CD4-positive, alpha-beta T cell (primary cell): Measurements from ENCODE around the gene NDE1. TPM values are rescaled to one million over a fixed set of nuclear protein-coding genes. Genes with fewer than 3 reads are reported as not detected.

ENCODE experiments used
- ATAC-seq: fragments of 200-7000 bp; cut with Tn5 transposase; one replicate; pipeline ENCODE4 v1.10.0; 2022; ENCODE audit warnings: mild to moderate bottlenecking; ENCODE audit not compliant: poor library complexity
- CTCF ChIA-PET: fragments of 350-600 bp; sonication (Branson Sonifier 250); formaldehyde crosslinking; loops from one replicate; lab custom pipeline; 2021; ENCODE audit warnings: antibody characterized with exemption, inconsistent platforms; lab: Charles Lee
- POLR2A ChIA-PET: fragments of 350-600 bp; sonication (Branson Sonifier 250); formaldehyde crosslinking; loops from one replicate; lab custom pipeline; 2021; ENCODE audit warnings: antibody characterized with exemption, inconsistent platforms; lab: Charles Lee
- DNase-seq, 14 experiments: peaks; one replicate each; pipeline ENCODE4 v3.0.0-alpha.2; 2013 to 2020; ENCODE audit warnings: mixed read lengths in 2 of 14
- H3K27ac ChIP-seq, 2 donors: one replicate each; pipeline versions ENCODE4 v1.5.1 to v1.7.0; 2013; ENCODE audit warnings: low read length in 2 of 2, low read depth in 1 of 2, mild to moderate bottlenecking in 1 of 2
- H3K27me3 ChIP-seq, 2 experiments: 1 replicate in 1 of 2; 2 replicates in 1 of 2; pipeline versions ENCODE4 v1.6.1 to v1.7.0; 2013; ENCODE audit warnings: low read length in 2 of 2, control low read depth in 1 of 2, mild to moderate bottlenecking in 1 of 2, moderate library complexity in 1 of 2; ENCODE audit not compliant: insufficient read depth in 2 of 2, control insufficient read depth in 1 of 2
- H3K36me3 ChIP-seq: one replicate; pipeline ENCODE4 v1.6.1; 2013; ENCODE audit warnings: low read length, control low read depth; ENCODE audit not compliant: insufficient read depth
- H3K4me1 ChIP-seq: one replicate; pipeline ENCODE4 v1.6.1; 2013; ENCODE audit warnings: low read length, control low read depth; ENCODE audit not compliant: insufficient read depth
- H3K4me3 ChIP-seq: one replicate; pipeline ENCODE4 v1.5.1; 2013; ENCODE audit warnings: mild to moderate bottlenecking, low read length, moderate library complexity
- H3K9me3 ChIP-seq, 2 experiments: 1 replicate in 1 of 2; 2 replicates in 1 of 2; pipeline versions ENCODE4 v1.6.1 to v1.7.0; 2013; ENCODE audit warnings: low read length in 2 of 2, mild to moderate bottlenecking in 2 of 2, control low read depth in 1 of 2, moderate library complexity in 1 of 2; ENCODE audit not compliant: control insufficient read depth in 1 of 2, insufficient read depth in 1 of 2
- H3K27ac Mint-ChIP-seq: one replicate; pipeline ENCODE4 v1.8.0; 2020; ENCODE audit warnings: mixed read lengths
- H3K27me3 Mint-ChIP-seq: one replicate; pipeline ENCODE4 v1.8.0; 2021; ENCODE audit warnings: mixed read lengths
- H3K36me3 Mint-ChIP-seq: one replicate; pipeline ENCODE4 v1.8.0; 2021; ENCODE audit warnings: low read depth, mixed read lengths
- H3K4me1 Mint-ChIP-seq: one replicate; pipeline ENCODE4 v1.8.0; 2021; ENCODE audit warnings: low read depth, mixed read lengths
- H3K4me3 Mint-ChIP-seq: one replicate; pipeline ENCODE4 v1.8.0; 2020; ENCODE audit warnings: mild to moderate bottlenecking, mixed read lengths
- H3K9me3 Mint-ChIP-seq: one replicate; pipeline ENCODE4 v1.8.0; 2020; ENCODE audit warnings: mixed read lengths
- CTCF ChIP-seq: fragments of 200-600 bp; IDR thresholded peaks from one replicate; pipeline ENCODE4 v1.8.0; 2022; ENCODE audit warnings: antibody characterized with exemption, mild to moderate bottlenecking
- intact Hi-C, 2 experiments: fragments of 100-400 bp; cut with DNase I in 1 of 2; cut with micrococcal nuclease in 1 of 2; formaldehyde crosslinking; loops; one replicate each; pipeline versions ENCODE4 v1.15.1 to v1.9.0; 2023 to 2025; cut with DNase I, micrococcal nuclease
- total RNA-seq, 174 experiments: library from RNA in 2 of 174; stranded (reverse) in 2 of 174; gene quantifications; one replicate each; pipeline ENCODE4 v1.2.3 and lab custom pipeline; 2021 to 2026

NDE1 gene
- total RNA-seq, 2 experiments from 2014 or later: 96.6 to 106 TPM

- no peaks in the 10 kb centered on the region for H3K9me3 ChIP-seq
- ATAC-seq: no peak
- H3K27ac Mint-ChIP-seq: no peak overlapping the region
Measured at GRCh38 chr16:15705064-15705565, 55.1 kb downstream of the NDE1 start.

GRCh38 chr16:15707332-15707731, 57.3 kb downstream of the NDE1 start:
- Histone ChIP-seq H3K9me3 (no peaks in the 10 kb centered on the region), H3K4me1 (peaks cover 7% of the 10 kb centered on the region), H3K27me3 (no peaks in the 10 kb centered on the region), H3K36me3 (peaks cover 23% of the 10 kb centered on the region), H3K27ac (no peak overlapping the region), H3K4me3 (no peak overlapping the region)
- Mint-ChIP-seq H3K27ac (no peak overlapping the region), H3K36me3 (peaks cover 38% of the 10 kb centered on the region), H3K9me3 (no peaks in the 10 kb centered on the region), H3K4me1 (peaks cover 18% of the 10 kb centered on the region), H3K27me3 (no peaks in the 10 kb centered on the region), H3K4me3 (no peak overlapping the region)
- CTCF ChIA-PET: no interaction called here
- TF ChIP-seq CTCF: no peak
- no peak for DNase-seq
- no peak for ATAC-seq
- POLR2A ChIA-PET: no interaction called here
- intact Hi-C loops: no loop called here

More at GRCh38 chr16:15705064-15705565, 55.1 kb downstream of the NDE1 start:
- no peak overlapping the region for H3K4me3 ChIP-seq
- H3K27me3 ChIP-seq: no peaks in the 10 kb centered on the region
- ChIA-PET POLR2A (interaction anchor here (2.2 kb wide), 1 partner anchor 62 kb away, joined by 7 read pairs; the partner anchor contains the start of gene MARF1), CTCF (interaction anchor here (1.0 to 2.8 kb wide), 3 partner anchors 63 to 278 kb away, joined by 4 to 11 read pairs (median 7); partner anchors contain the start of gene MARF1)
- TF ChIP-seq CTCF: no peak
- peaks cover 18% of the 10 kb centered on the region for H3K4me1 Mint-ChIP-seq
- intact Hi-C loops: loop anchor here in 1 of 2 experiments (2.0 kb wide), 2 partner anchors 62 to 422 kb away; partner anchors contain the start of gene MARF1
- H3K27ac ChIP-seq: no peak overlapping the region
- H3K4me1 ChIP-seq: peaks cover 7% of the 10 kb centered on the region
- H3K36me3 ChIP-seq: peaks cover 44% of the 10 kb centered on the region
- DNase-seq: no peak
- H3K36me3 Mint-ChIP-seq: peaks cover 53% of the 10 kb centered on the region
- H3K9me3 Mint-ChIP-seq: no peaks in the 10 kb centered on the region
- H3K27me3 Mint-ChIP-seq: no peaks in the 10 kb centered on the region
- H3K4me3 Mint-ChIP-seq: no peak overlapping the region

- Mint-ChIP-seq H3K27me3 (no peaks in the 10 kb centered on the region), H3K9me3 (no peaks in the 10 kb centered on the region), H3K27ac (peak overlapping the region; percentile 36), H3K4me3 (no peak overlapping the region), H3K36me3 (peaks cover 41% of the 10 kb centered on the region), H3K4me1 (peaks cover 20% of the 10 kb centered on the region)
- TF ChIP-seq CTCF: no peak
- ChIA-PET CTCF (no interaction called here), POLR2A (no interaction called here)
- Histone ChIP-seq H3K27ac (no peak overlapping the region), H3K27me3 (no peaks in the 10 kb centered on the region), H3K36me3 (peaks cover 23% of the 10 kb centered on the region), H3K4me3 (no peak overlapping the region), H3K4me1 (peaks cover 7% of the 10 kb centered on the region), H3K9me3 (no peaks in the 10 kb centered on the region)
- intact Hi-C loops: no loop called here
- ATAC-seq: no peak
- no peak for DNase-seq
Measured at GRCh38 chr16:15708096-15708495, 58.1 kb downstream of the NDE1 start.
